ENCODE results near the gene YJU2. TPM values are rescaled to one million over a fixed set of nuclear protein-coding genes. Genes with fewer than 3 reads are reported as not detected.

The YJU2 gene
- total and polyA plus RNA-seq, 2 of the 13 experiments (the other 11 are each of a cell fraction or from before 2014, with no cell fraction given) = 9.3 to 17.9 TPM

GRCh38 chr19:4284176-4284958 lies 37.5 kb downstream of the YJU2 start:
- no peak overlapping the region for H3K27ac ChIP-seq (ENCODE audit: extremely low read length, insufficient read depth, low read length)
- H3K36me3 ChIP-seq (replicated peaks in 1 of 2; ENCODE audit: control insufficient read depth in 1 of 2, insufficient read depth in 2 of 2, low read length in 2 of 2) = no peaks in the 10 kb centered on the region
- FAIRE-seq (peak; percentile 93), DNase-seq (ENCODE audit: low spot score) (peak; percentile 81), ATAC-seq (peak; percentile 98)
- H2AFZ ChIP-seq (ENCODE audit: low read length) = peak overlapping the region; percentile 1
- 3% methylated on average over 15 of the region's 20 CpGs for WGBS (ENCODE audit: low lambda C conversion rate)
- no peaks in the 10 kb centered on the region for H3K79me2 ChIP-seq (ENCODE audit: insufficient read depth, low read length)
- CTCF ChIA-PET (ENCODE audit: low intra/inter-chr PET ratio, low total read pairs) = no interaction called here
- peak overlapping the region; percentile 38 to 72 (median 47) for H3K4me3 ChIP-seq (replicated peaks in 1 of 3; ENCODE audit: insufficient read depth in 1 of 3, low read depth in 2 of 3, low read length in 3 of 3)
- H3K9me3 ChIP-seq (ENCODE audit: low read length) = no peaks in the 10 kb centered on the region
- H3K4me2 ChIP-seq (ENCODE audit: low read depth, low read length) = peak overlapping the region; percentile 87
- intact Hi-C loops (cut with micrococcal nuclease; ENCODE audit: unreplicated experiment) (no loop called here), in situ Hi-C loops (cut with HindIII; ENCODE audit: extremely low pct_ligation_motif_present, low pct_unique_long_range_greater_than_20kb) (no loop called here)
- peaks cover 17% of the 10 kb centered on the region for H3K4me1 ChIP-seq (ENCODE audit: insufficient read depth, low read length)
- no peaks in the 10 kb centered on the region for H4K20me1 ChIP-seq (ENCODE audit: insufficient read depth, low read length)
- H3K27me3 ChIP-seq (ENCODE audit: control insufficient read depth in 1 of 2, insufficient read depth in 2 of 2, low read length in 2 of 2) = peaks cover 0 to 29% of the 10 kb centered on the region in 2 experiments; a peak in 3 of 5 replicates
- no TSS peak for BruUV-seq (replicated peaks)
- POLR2A ChIA-PET = interaction anchor here (1.1 to 1.9 kb wide), 5 partner anchors 16 to 58 kb away, joined by 3 to 19 read pairs (median 4); partner anchors contain the start of genes MPND and YJU2
- H3K9ac ChIP-seq (ENCODE audit: insufficient read depth, low read depth, low read length) = 0 out of 2 replicates have a peak overlapping the region, but pooled peaks have one; percentile 9
- TF ChIP-seq THAP11 (CRISPR knock-in tag; IDR thresholded peaks at IDR 0.05) = peak; percentile 35; the same call in 1 of the 2 replicates
- TF ChIP-seq ZNF629 (CRISPR knock-in tag; conservative IDR thresholded peaks at IDR 0.05) = peak; percentile 63; the same call in 1 of the 2 replicates
- no peak for TF ChIP-seq ZSCAN25 (CRISPR knock-in tag; IDR thresholded peaks at IDR 0.05)
- TF ChIP-seq FOXC1 (CRISPR knock-in tag; IDR thresholded peaks at IDR 0.05; ENCODE audit: borderline replicate concordance) = no peak
- no peak for TF ChIP-seq GLI4 (CRISPR knock-in tag; IDR thresholded peaks at IDR 0.05; ENCODE audit: borderline replicate concordance)
- 0 out of 2 replicates have a peak, but pooled peaks have one; percentile 9 for TF ChIP-seq FOXP4 (CRISPR knock-in tag; IDR thresholded peaks at IDR 0.05)
- TF ChIP-seq ZNF652 (CRISPR knock-in tag; IDR thresholded peaks at IDR 0.05; ENCODE audit: borderline replicate concordance, low read depth) = peak; percentile 99
- TF ChIP-seq NR2F6 (IDR thresholded peaks at IDR 0.05) = peak; percentile 58
- no peak for TF ChIP-seq NR2F6 (CRISPR knock-in tag; IDR thresholded peaks at IDR 0.05)
- TF ChIP-seq HNRNPUL1 (IDR thresholded peaks at IDR 0.05; ENCODE audit: low read depth, low read length) = no peak
- no peak for TF ChIP-seq ZNF362 (CRISPR knock-in tag; IDR thresholded peaks at IDR 0.05; ENCODE audit: borderline replicate concordance)
- no peak for TF ChIP-seq SNAPC4 (CRISPR knock-in tag; IDR thresholded peaks at IDR 0.05)
- TF ChIP-seq ZNF770 (CRISPR knock-in tag; IDR thresholded peaks at IDR 0.05) = peak; percentile 42; the same call in 1 of the 2 replicates
